ENCODE measurements around the gene CTNND2.
"Not testable (repeated sequence)": the region's sequence is repeated elsewhere in the genome, so short reads cannot be mapped to it uniquely, and the experiment has no call there.

Gene CTNND2

GRCh38 chr5:11010429-11011210, 893.6 kb downstream of the CTNND2 start:
- Histone ChIP-seq H3K27me3 (ENCODE audit: control insufficient read depth, insufficient read depth, low read length, poor library complexity, severe bottlenecking) (no peaks in the 10 kb centered on the region), H3K9me3 (ENCODE audit: control insufficient read depth, low read length) (no peaks in the 10 kb centered on the region), H3K4me3 (ENCODE audit: insufficient read depth, low read depth, low read length) (no peak overlapping the region), H3K27ac (ENCODE audit: insufficient read depth, low read depth, low read length, poor library complexity, severe bottlenecking) (no peak overlapping the region), H3K36me3 (ENCODE audit: control insufficient read depth, insufficient read depth, low read length) (no peaks in the 10 kb centered on the region), H3K4me1 (ENCODE audit: control insufficient read depth, insufficient read depth, low read length) (no peaks in the 10 kb centered on the region)
- 92 to 94% methylated on average over 5 to 7 of the region's 7 CpGs for WGBS, 2 experiments

- H3K4me3 ChIP-seq (ENCODE audit: insufficient read depth, low read depth, low read length): no peak overlapping the region
- WGBS, 2 experiments: 74 to 76% methylated on average over 2 to 3 of the region's 3 CpGs
- no peak overlapping the region for H3K27ac ChIP-seq (ENCODE audit: insufficient read depth, low read depth, low read length, poor library complexity, severe bottlenecking)
- H3K36me3 ChIP-seq (ENCODE audit: control insufficient read depth, insufficient read depth, low read length): no peaks in the 10 kb centered on the region
- H3K9me3 ChIP-seq (ENCODE audit: control insufficient read depth, low read length): no peaks in the 10 kb centered on the region
- H3K27me3 ChIP-seq (ENCODE audit: control insufficient read depth, insufficient read depth, low read length, poor library complexity, severe bottlenecking): no peaks in the 10 kb centered on the region
- H3K4me1 ChIP-seq (ENCODE audit: control insufficient read depth, insufficient read depth, low read length): no peaks in the 10 kb centered on the region
These were observed 894.7 kb downstream of the CTNND2 start for GRCh38 chr5:11009576-11009975.

GRCh38 chr5:11007269-11007870, 896.9 kb downstream of the CTNND2 start:
- no peaks in the 10 kb centered on the region for H3K27me3 ChIP-seq (ENCODE audit: control insufficient read depth, insufficient read depth, low read length, poor library complexity, severe bottlenecking)
- H3K27ac ChIP-seq (ENCODE audit: insufficient read depth, low read depth, low read length, poor library complexity, severe bottlenecking): no peak overlapping the region
- H3K4me3 ChIP-seq (ENCODE audit: insufficient read depth, low read depth, low read length): no peak overlapping the region
- 92 to 94% methylated on average over 18 of the region's 18 CpGs for WGBS, 2 experiments
- no peaks in the 10 kb centered on the region for H3K4me1 ChIP-seq (ENCODE audit: control insufficient read depth, insufficient read depth, low read length)
- H3K36me3 ChIP-seq (ENCODE audit: control insufficient read depth, insufficient read depth, low read length): no peaks in the 10 kb centered on the region
- H3K9me3 ChIP-seq (ENCODE audit: control insufficient read depth, low read length): no peaks in the 10 kb centered on the region

GRCh38 chr5:11004523-11004922, 899.7 kb downstream of the CTNND2 start:
- WGBS, 2 experiments: 83 to 91% methylated on average over 4 of the region's 4 CpGs

GRCh38 chr5:11000515-11001353, 903.5 kb downstream of the CTNND2 start:
- Histone ChIP-seq H3K4me3 (ENCODE audit: insufficient read depth, low read depth, low read length) (no peak overlapping the region), H3K27me3 (ENCODE audit: control insufficient read depth, insufficient read depth, low read length, poor library complexity, severe bottlenecking) (no peaks in the 10 kb centered on the region), H3K4me1 (ENCODE audit: control insufficient read depth, insufficient read depth, low read length) (no peaks in the 10 kb centered on the region), H3K27ac (ENCODE audit: insufficient read depth, low read depth, low read length, poor library complexity, severe bottlenecking) (no peak overlapping the region), H3K9me3 (ENCODE audit: control insufficient read depth, low read length) (no peaks in the 10 kb centered on the region), H3K36me3 (ENCODE audit: control insufficient read depth, insufficient read depth, low read length) (no peaks in the 10 kb centered on the region)
- 78 to 80% methylated on average over 2 of the region's 2 CpGs for WGBS, 2 experiments

More at GRCh38 chr5:11004523-11004922, 899.7 kb downstream of the CTNND2 start:
- H3K4me3 ChIP-seq (ENCODE audit: insufficient read depth, low read depth, low read length); H3K4me1 ChIP-seq (ENCODE audit: control insufficient read depth, insufficient read depth, low read length); H3K36me3 ChIP-seq (ENCODE audit: control insufficient read depth, insufficient read depth, low read length); H3K27me3 ChIP-seq (ENCODE audit: control insufficient read depth, insufficient read depth, low read length, poor library complexity, severe bottlenecking); H3K27ac ChIP-seq (ENCODE audit: insufficient read depth, low read depth, low read length, poor library complexity, severe bottlenecking); H3K9me3 ChIP-seq (ENCODE audit: control insufficient read depth, low read length): not testable (repeated sequence)

GRCh38 chr5:10999714-11000113, 904.5 kb downstream of the CTNND2 start:
- 88% methylated on average over 11 of the region's 11 CpGs for WGBS, 2 experiments
- Histone ChIP-seq H3K27me3 (ENCODE audit: control insufficient read depth, insufficient read depth, low read length, poor library complexity, severe bottlenecking) (no peaks in the 10 kb centered on the region), H3K36me3 (ENCODE audit: control insufficient read depth, insufficient read depth, low read length) (no peaks in the 10 kb centered on the region), H3K9me3 (ENCODE audit: control insufficient read depth, low read length) (no peaks in the 10 kb centered on the region), H3K4me1 (ENCODE audit: control insufficient read depth, insufficient read depth, low read length) (no peaks in the 10 kb centered on the region), H3K27ac (ENCODE audit: insufficient read depth, low read depth, low read length, poor library complexity, severe bottlenecking) (no peak overlapping the region), H3K4me3 (ENCODE audit: insufficient read depth, low read depth, low read length) (no peak overlapping the region)

GRCh38 chr5:10995891-10996290, 908.4 kb downstream of the CTNND2 start:
- no peak overlapping the region for H3K4me3 ChIP-seq (ENCODE audit: insufficient read depth, low read depth, low read length)
- H3K27me3 ChIP-seq (ENCODE audit: control insufficient read depth, insufficient read depth, low read length, poor library complexity, severe bottlenecking): no peaks in the 10 kb centered on the region
- no peaks in the 10 kb centered on the region for H3K36me3 ChIP-seq (ENCODE audit: control insufficient read depth, insufficient read depth, low read length)
- no peaks in the 10 kb centered on the region for H3K4me1 ChIP-seq (ENCODE audit: control insufficient read depth, insufficient read depth, low read length)
- H3K9me3 ChIP-seq (ENCODE audit: control insufficient read depth, low read length): no peaks in the 10 kb centered on the region
- 95% methylated on average over 8 of the region's 8 CpGs for WGBS, 2 experiments
- no peak overlapping the region for H3K27ac ChIP-seq (ENCODE audit: insufficient read depth, low read depth, low read length, poor library complexity, severe bottlenecking)

GRCh38 chr5:10994091-10994986, 909.9 kb downstream of the CTNND2 start:
- no peaks in the 10 kb centered on the region for H3K9me3 ChIP-seq (ENCODE audit: control insufficient read depth, low read length)
- no peak overlapping the region for H3K4me3 ChIP-seq (ENCODE audit: insufficient read depth, low read depth, low read length)
- no peak overlapping the region for H3K27ac ChIP-seq (ENCODE audit: insufficient read depth, low read depth, low read length, poor library complexity, severe bottlenecking)
- no peaks in the 10 kb centered on the region for H3K27me3 ChIP-seq (ENCODE audit: control insufficient read depth, insufficient read depth, low read length, poor library complexity, severe bottlenecking)
- 94 to 95% methylated on average over 12 of the region's 30 CpGs for WGBS, 2 experiments
- H3K4me1 ChIP-seq (ENCODE audit: control insufficient read depth, insufficient read depth, low read length): no peaks in the 10 kb centered on the region
- no peaks in the 10 kb centered on the region for H3K36me3 ChIP-seq (ENCODE audit: control insufficient read depth, insufficient read depth, low read length)

GRCh38 chr5:10990634-10991033, 913.6 kb downstream of the CTNND2 start:
- no peak overlapping the region for H3K4me3 ChIP-seq (ENCODE audit: insufficient read depth, low read depth, low read length)
- no peaks in the 10 kb centered on the region for H3K36me3 ChIP-seq (ENCODE audit: control insufficient read depth, insufficient read depth, low read length)
- no peaks in the 10 kb centered on the region for H3K4me1 ChIP-seq (ENCODE audit: control insufficient read depth, insufficient read depth, low read length)
- no peaks in the 10 kb centered on the region for H3K27me3 ChIP-seq (ENCODE audit: control insufficient read depth, insufficient read depth, low read length, poor library complexity, severe bottlenecking)
- no peaks in the 10 kb centered on the region for H3K9me3 ChIP-seq (ENCODE audit: control insufficient read depth, low read length)
- H3K27ac ChIP-seq (ENCODE audit: insufficient read depth, low read depth, low read length, poor library complexity, severe bottlenecking): no peak overlapping the region
- 93 to 95% methylated on average over 9 of the region's 9 CpGs for WGBS, 2 experiments
